GM12801 (cell line): ENCODE measurements around the gene PLEKHH2.

ENCODE experiments used
- TF ChIP-seq, protein P1 (sequence below): IDR thresholded peaks from one replicate; pipeline ENCODE4 v1.5.1; 2011; ENCODE audit warnings: control low read depth; ENCODE audit not compliant: insufficient read length; ENCODE audit errors: extremely low read depth

The PLEKHH2 gene

DNA sequence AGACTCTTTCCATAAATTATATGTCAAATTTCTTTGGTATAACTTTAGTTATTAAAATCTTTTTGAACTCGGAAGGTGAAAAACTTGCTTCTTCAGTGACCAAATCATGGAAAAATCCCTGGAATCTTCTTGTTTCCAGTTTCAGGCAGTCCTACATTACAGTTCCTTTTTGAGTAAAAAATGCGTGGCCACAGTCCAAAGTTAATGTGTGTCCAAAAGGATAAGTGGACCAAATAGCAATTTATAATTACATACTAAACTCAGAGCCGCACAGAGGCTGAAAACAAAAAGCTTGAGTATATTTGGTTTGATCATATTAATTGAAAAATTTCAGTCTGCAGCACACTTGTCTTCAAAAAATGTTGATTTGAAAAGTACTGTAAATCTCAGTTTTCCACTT is 108.4 kb downstream of the PLEKHH2 start:
- TF ChIP-seq, protein P1, sequence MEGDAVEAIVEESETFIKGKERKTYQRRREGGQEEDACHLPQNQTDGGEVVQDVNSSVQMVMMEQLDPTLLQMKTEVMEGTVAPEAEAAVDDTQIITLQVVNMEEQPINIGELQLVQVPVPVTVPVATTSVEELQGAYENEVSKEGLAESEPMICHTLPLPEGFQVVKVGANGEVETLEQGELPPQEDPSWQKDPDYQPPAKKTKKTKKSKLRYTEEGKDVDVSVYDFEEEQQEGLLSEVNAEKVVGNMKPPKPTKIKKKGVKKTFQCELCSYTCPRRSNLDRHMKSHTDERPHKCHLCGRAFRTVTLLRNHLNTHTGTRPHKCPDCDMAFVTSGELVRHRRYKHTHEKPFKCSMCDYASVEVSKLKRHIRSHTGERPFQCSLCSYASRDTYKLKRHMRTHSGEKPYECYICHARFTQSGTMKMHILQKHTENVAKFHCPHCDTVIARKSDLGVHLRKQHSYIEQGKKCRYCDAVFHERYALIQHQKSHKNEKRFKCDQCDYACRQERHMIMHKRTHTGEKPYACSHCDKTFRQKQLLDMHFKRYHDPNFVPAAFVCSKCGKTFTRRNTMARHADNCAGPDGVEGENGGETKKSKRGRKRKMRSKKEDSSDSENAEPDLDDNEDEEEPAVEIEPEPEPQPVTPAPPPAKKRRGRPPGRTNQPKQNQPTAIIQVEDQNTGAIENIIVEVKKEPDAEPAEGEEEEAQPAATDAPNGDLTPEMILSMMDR, result no peak

DNA sequence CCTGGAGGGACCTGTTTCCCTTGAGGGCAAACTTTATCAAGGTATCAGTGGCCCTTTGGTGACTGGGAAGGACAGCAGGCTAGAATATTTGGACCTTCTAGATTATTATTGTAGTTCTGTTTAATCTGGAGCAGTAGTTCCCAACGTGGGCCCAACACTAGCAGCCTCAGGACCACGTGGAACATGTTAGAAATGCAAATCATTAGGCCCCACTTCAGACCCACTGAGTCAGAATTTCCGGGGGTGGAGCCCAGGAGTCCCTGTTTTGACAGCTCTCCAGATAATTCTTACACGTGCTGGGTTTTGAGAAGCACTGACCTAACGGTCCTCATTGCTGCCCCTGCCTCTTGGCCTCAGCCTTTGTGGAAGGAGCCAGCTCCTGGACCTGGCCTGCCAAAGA is 111.3 kb downstream of the PLEKHH2 start:
- TF ChIP-seq, protein P1, result no peak

DNA sequence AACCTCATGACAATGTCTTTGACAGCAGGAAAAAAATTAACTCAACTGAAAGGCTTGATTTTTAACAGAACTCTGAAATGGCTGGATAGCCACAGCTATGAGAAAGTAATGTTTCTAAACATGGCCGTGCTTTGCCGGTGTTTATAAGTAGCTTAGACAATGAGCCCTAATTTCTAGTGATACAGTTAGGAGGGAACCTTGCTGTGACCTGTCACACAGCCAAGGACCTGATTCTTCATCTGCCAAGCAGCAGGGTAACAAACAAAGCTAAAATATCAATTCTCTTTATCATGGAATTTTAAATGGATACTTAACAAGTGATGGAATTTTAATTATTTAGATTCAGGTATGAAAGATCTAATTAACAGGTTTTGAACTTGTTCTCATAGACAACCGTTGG is 112.5 kb downstream of the PLEKHH2 start:
- TF ChIP-seq, protein P1, result no peak

DNA sequence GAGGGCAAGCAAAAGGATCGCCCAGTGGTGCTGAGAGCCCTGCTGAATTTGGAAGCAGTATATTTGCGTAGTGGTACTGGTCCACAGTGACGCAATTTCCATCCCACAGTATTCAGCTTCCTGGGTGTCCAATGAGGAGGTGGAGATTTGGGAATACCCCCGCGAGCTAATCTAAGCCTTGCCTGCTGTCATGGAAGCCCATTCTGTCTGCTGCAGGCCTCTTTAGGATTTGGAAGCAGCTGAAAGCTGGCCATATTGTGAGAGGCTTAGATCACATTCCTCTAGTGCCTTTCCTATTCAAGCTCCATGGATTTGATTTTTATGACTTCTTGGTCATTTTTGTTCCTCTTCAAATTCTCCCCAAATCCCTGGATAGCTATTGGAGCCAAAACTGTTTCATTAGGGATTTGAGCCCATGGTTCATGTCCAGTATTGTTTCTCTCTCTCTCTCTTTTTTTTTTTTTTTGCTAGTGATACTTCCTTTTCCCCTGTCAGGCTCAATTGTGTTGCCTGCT is 114.5 kb downstream of the PLEKHH2 start:
- TF ChIP-seq, protein P1, result no peak

DNA sequence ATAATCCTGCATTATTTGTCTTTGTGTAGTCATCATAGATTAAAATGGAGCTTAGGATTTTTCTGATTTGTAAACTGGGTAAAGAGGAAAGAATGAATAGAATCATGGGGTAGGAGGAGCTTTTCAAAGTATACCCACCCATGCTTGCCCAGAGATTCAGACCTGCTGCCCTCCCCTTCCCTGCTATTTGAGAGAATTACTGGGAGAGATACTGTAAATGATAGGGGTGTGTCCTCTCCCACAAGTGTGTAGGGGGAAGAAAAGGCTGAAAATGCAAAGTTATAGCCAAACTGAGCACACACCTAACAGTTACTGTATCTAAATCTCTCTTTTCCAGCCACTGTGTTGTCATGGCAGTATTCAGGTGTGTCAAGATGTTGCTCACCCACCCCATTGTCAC is 115.2 kb downstream of the PLEKHH2 start:
- TF ChIP-seq, protein P1, result no peak

DNA sequence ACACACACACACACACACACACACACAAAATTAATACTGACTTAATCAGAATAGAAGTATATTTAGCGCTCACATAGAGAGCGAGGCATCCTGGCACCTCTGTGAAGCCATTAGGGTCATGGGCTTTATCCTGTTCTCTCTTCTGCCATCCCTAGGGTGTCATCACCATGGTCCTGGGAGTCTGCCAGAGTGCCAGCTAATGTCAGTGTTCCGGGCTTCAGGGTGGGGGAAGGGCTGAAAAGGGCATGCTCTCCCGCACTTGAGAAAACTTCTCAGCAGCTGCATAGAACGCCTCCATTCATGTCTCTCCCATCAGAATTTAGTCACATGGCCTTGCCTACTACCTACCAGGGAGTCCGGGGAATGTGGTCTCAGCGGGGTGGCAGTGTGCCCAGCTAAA is 117.1 kb downstream of the PLEKHH2 start:
- TF ChIP-seq, protein P1, result no peak

DNA sequence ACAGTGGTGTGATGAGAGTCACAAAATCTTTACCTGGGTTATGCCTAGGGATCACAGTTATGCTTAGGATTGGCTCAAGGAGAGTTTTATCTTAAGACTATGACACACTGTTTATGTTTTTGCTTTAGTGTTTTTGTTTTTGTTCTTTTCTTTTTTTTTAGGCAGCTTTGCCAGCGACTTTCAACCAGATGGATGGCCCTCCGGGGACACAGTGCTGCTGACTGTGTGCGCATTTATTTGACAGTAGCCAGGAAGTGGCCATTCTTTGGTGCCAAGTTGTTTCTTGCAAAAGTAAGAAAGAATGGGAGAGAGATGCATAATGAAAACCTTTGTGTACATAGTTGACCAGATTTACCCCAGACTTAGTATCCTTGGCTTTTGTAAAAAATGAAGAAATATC is 121.7 kb downstream of the PLEKHH2 start:
- TF ChIP-seq, protein P1, result no peak

DNA sequence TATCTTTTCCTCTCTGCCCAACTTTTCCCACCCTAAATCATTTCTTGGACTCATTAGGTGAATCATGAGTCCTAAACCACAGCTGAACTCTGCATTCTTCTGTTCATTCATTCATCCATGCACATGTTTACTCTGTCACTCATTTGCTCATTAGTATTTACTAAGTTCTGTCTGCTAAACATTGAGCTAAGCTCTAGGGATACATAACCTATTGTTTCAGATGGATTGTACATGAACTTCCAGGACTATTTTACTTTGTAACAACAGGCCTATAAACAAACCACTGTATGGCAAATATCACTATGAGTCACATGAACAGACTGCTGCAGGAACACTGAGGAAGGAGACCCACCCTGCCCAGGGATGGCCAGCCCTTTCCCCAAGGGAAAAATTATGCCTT is 122.1 kb downstream of the PLEKHH2 start:
- TF ChIP-seq, protein P1, result no peak
